ENCODE results near the gene SDC4. TPM values are rescaled to one million over a fixed set of nuclear protein-coding genes. Genes with fewer than 3 reads are reported as not detected.
A peak's percentile ranks its signal among the peaks of the same experiment; 100 is the strongest.

The SDC4 gene
- total RNA-seq: 10 to 100 TPM; 21.6 to 62.6 TPM

GRCh38 chr20:45347936-45348778, at the start of gene SDC4:
TSS of gene SDC4 (minus strand) at chr20:45348424. CDS start at chr20:45348384, 40 bp downstream.
- ATAC-seq (replicated peaks): peak; percentile 82
- Mint-ChIP-seq H3K4me3 (peak within 1 kb of the TSS; percentile 93), H3K9me3 (no peaks in the 10 kb centered on the region), H3K27ac (peak within 1 kb of the TSS; percentile 74), H3K4me1 (peaks cover 8% of the 10 kb centered on the region), H3K27me3 (no peaks in the 10 kb centered on the region), H3K36me3 (ENCODE audit: low read depth) (peaks cover 30% of the 10 kb centered on the region)

- peaks cover 5% of the 10 kb centered on the region for H3K9me3 Mint-ChIP-seq
- H3K36me3 Mint-ChIP-seq (ENCODE audit: low read depth): peaks cover 16% of the 10 kb centered on the region
- ATAC-seq (replicated peaks): no peak
- no peaks in the 10 kb centered on the region for H3K27me3 Mint-ChIP-seq
- H3K4me1 Mint-ChIP-seq: peaks cover 3% of the 10 kb centered on the region
- no peak overlapping the region for H3K4me3 Mint-ChIP-seq
- no peak overlapping the region for H3K27ac Mint-ChIP-seq
These were observed 46.8 kb upstream of the SDC4 start for GRCh38 chr20:45395114-45395415.

GRCh38 chr20:45394221-45395113, 46.2 kb upstream of the SDC4 start:
- ATAC-seq (replicated peaks): no peak
- Mint-ChIP-seq H3K36me3 (ENCODE audit: low read depth) (peaks cover 10% of the 10 kb centered on the region), H3K9me3 (no peaks in the 10 kb centered on the region), H3K4me1 (peaks cover 3% of the 10 kb centered on the region), H3K27me3 (no peaks in the 10 kb centered on the region), H3K4me3 (no peak overlapping the region), H3K27ac (no peak overlapping the region)

GRCh38 chr20:45392733-45393132, 44.5 kb upstream of the SDC4 start:
- Mint-ChIP-seq H3K9me3 (no peaks in the 10 kb centered on the region), H3K27me3 (no peaks in the 10 kb centered on the region), H3K36me3 (ENCODE audit: low read depth) (peaks cover 10% of the 10 kb centered on the region), H3K4me3 (no peak overlapping the region), H3K27ac (no peak overlapping the region), H3K4me1 (peaks cover 3% of the 10 kb centered on the region)
- no peak for ATAC-seq (replicated peaks)

GRCh38 chr20:45391559-45391958, 43.3 kb upstream of the SDC4 start:
- ATAC-seq (replicated peaks): no peak
- Mint-ChIP-seq H3K4me3 (no peak overlapping the region), H3K9me3 (no peaks in the 10 kb centered on the region), H3K36me3 (ENCODE audit: low read depth) (peaks cover 10% of the 10 kb centered on the region), H3K27ac (no peak overlapping the region), H3K4me1 (peaks cover 9% of the 10 kb centered on the region), H3K27me3 (no peaks in the 10 kb centered on the region)

GRCh38 chr20:45390931-45391330, 42.7 kb upstream of the SDC4 start:
- Mint-ChIP-seq H3K27me3 (no peaks in the 10 kb centered on the region), H3K36me3 (ENCODE audit: low read depth) (peaks cover 8% of the 10 kb centered on the region), H3K4me1 (peaks cover 9% of the 10 kb centered on the region), H3K9me3 (no peaks in the 10 kb centered on the region), H3K27ac (no peak overlapping the region), H3K4me3 (no peak overlapping the region)
- ATAC-seq (replicated peaks): no peak

GRCh38 chr20:45387274-45387673, 39.0 kb upstream of the SDC4 start:
- Mint-ChIP-seq H3K4me3 (no peak overlapping the region), H3K27me3 (no peaks in the 10 kb centered on the region), H3K27ac (no peak overlapping the region), H3K9me3 (no peaks in the 10 kb centered on the region), H3K36me3 (ENCODE audit: low read depth) (no peaks in the 10 kb centered on the region), H3K4me1 (peaks cover 9% of the 10 kb centered on the region)
- ATAC-seq (replicated peaks): peak; percentile 42

GRCh38 chr20:45378191-45378590, 30.0 kb upstream of the SDC4 start, which contains the start of gene TP53TG5:
TSS of gene TP53TG5 (minus strand) at chr20:45378325. CDS start at chr20:45378236, 89 bp downstream.
- no peaks in the 10 kb centered on the region for H3K27me3 Mint-ChIP-seq
- H3K4me3 Mint-ChIP-seq: no peak within 1 kb of the TSS
- H3K9me3 Mint-ChIP-seq: no peaks in the 10 kb centered on the region
- peaks cover 14% of the 10 kb centered on the region for H3K36me3 Mint-ChIP-seq (ENCODE audit: low read depth)
- no peak for ATAC-seq (replicated peaks)
- no peaks in the 10 kb centered on the region for H3K4me1 Mint-ChIP-seq
- H3K27ac Mint-ChIP-seq: no peak within 1 kb of the TSS

GRCh38 chr20:45377269-45377668, 29.0 kb upstream of the SDC4 start:
- no peak overlapping the region for H3K4me3 Mint-ChIP-seq
- H3K27me3 Mint-ChIP-seq: no peaks in the 10 kb centered on the region
- no peak for ATAC-seq (replicated peaks)
- H3K27ac Mint-ChIP-seq: no peak overlapping the region
- H3K9me3 Mint-ChIP-seq: no peaks in the 10 kb centered on the region
- peaks cover 3% of the 10 kb centered on the region for H3K4me1 Mint-ChIP-seq
- H3K36me3 Mint-ChIP-seq (ENCODE audit: low read depth): peaks cover 14% of the 10 kb centered on the region

GRCh38 chr20:45374966-45375365, 26.7 kb upstream of the SDC4 start:
- Mint-ChIP-seq H3K36me3 (ENCODE audit: low read depth) (peaks cover 7% of the 10 kb centered on the region), H3K27ac (peak overlapping the region; percentile 85)

GRCh38 chr20:45374101-45374467, 25.9 kb upstream of the SDC4 start:
- peaks cover 11% of the 10 kb centered on the region for H3K36me3 Mint-ChIP-seq (ENCODE audit: low read depth)
- no peaks in the 10 kb centered on the region for H3K27me3 Mint-ChIP-seq
- H3K4me3 Mint-ChIP-seq: peak overlapping the region; percentile 84
- no peak for ATAC-seq (replicated peaks)
- H3K4me1 Mint-ChIP-seq: peaks cover 6% of the 10 kb centered on the region
- no peaks in the 10 kb centered on the region for H3K9me3 Mint-ChIP-seq
- peak overlapping the region; percentile 85 for H3K27ac Mint-ChIP-seq

More at GRCh38 chr20:45374966-45375365, 26.7 kb upstream of the SDC4 start:
- Mint-ChIP-seq H3K27me3 (no peaks in the 10 kb centered on the region), H3K9me3 (no peaks in the 10 kb centered on the region), H3K4me1 (peaks cover 5% of the 10 kb centered on the region), H3K4me3 (no peak overlapping the region)
- ATAC-seq (replicated peaks): no peak

- H3K9me3 Mint-ChIP-seq: no peaks in the 10 kb centered on the region
- peaks cover 12% of the 10 kb centered on the region for H3K4me1 Mint-ChIP-seq
- peak overlapping the region; percentile 85 for H3K27ac Mint-ChIP-seq
- H3K4me3 Mint-ChIP-seq: peak overlapping the region; percentile 84
- H3K27me3 Mint-ChIP-seq: no peaks in the 10 kb centered on the region
- ATAC-seq (replicated peaks): peak; percentile 98
- H3K36me3 Mint-ChIP-seq (ENCODE audit: low read depth): peaks cover 16% of the 10 kb centered on the region
These were observed 25.3 kb upstream of the SDC4 start for GRCh38 chr20:45373353-45374100.

GRCh38 chr20:45372646-45373352, 24.6 kb upstream of the SDC4 start:
- Mint-ChIP-seq H3K27ac (peak overlapping the region; percentile 85), H3K27me3 (no peaks in the 10 kb centered on the region), H3K9me3 (no peaks in the 10 kb centered on the region), H3K36me3 (ENCODE audit: low read depth) (peaks cover 23% of the 10 kb centered on the region), H3K4me3 (peak overlapping the region; percentile 84), H3K4me1 (peaks cover 19% of the 10 kb centered on the region)
- ATAC-seq (replicated peaks): no peak

GRCh38 chr20:45372241-45372640, 24.0 kb upstream of the SDC4 start:
- H3K27me3 Mint-ChIP-seq: no peaks in the 10 kb centered on the region
- H3K9me3 Mint-ChIP-seq: no peaks in the 10 kb centered on the region
- no peak for ATAC-seq (replicated peaks)
- H3K4me3 Mint-ChIP-seq: peak overlapping the region; percentile 49
- peak overlapping the region; percentile 68 for H3K27ac Mint-ChIP-seq
- peaks cover 21% of the 10 kb centered on the region for H3K4me1 Mint-ChIP-seq
- peaks cover 29% of the 10 kb centered on the region for H3K36me3 Mint-ChIP-seq (ENCODE audit: low read depth)
